ENCODE data around the gene UGT1A1.
"Not testable (repeated sequence)": the region's sequence is repeated elsewhere in the genome, so short reads cannot be mapped to it uniquely, and the experiment has no call there.

DNA sequence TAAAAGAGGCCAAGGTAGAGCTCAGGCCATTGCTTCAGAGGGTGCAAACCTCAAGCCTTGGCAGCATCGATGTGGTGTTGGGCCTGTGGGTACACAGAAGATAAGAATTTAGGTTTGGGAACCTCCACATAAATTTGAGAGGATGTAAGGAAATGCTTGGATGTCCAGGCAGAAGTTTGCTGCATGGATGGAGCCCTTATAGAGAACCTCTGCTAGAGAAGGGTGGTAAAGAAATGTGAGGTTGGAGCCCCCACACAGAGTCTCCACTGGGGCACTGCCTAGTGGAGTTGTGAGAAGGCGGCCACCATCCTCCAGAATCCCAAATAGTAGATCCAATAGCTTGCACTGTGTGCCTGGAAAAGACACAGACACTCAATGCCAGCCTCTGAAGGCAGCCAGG lies 9.4 kb upstream of the UGT1A1 start:
- not testable (repeated sequence) for TF ChIP-seq POLR2AphosphoS5 (IDR thresholded peaks at IDR 0.05; ENCODE audit: insufficient read depth, low read depth, low read length); EZH2 (IDR thresholded peaks at IDR 0.05; ENCODE audit: borderline replicate concordance, low read depth, low read length, severe bottlenecking); JUN (IDR thresholded peaks at IDR 0.05; ENCODE audit: borderline replicate concordance, insufficient read depth, insufficient read length, low read depth)
- TF ChIP-seq, protein P1, sequence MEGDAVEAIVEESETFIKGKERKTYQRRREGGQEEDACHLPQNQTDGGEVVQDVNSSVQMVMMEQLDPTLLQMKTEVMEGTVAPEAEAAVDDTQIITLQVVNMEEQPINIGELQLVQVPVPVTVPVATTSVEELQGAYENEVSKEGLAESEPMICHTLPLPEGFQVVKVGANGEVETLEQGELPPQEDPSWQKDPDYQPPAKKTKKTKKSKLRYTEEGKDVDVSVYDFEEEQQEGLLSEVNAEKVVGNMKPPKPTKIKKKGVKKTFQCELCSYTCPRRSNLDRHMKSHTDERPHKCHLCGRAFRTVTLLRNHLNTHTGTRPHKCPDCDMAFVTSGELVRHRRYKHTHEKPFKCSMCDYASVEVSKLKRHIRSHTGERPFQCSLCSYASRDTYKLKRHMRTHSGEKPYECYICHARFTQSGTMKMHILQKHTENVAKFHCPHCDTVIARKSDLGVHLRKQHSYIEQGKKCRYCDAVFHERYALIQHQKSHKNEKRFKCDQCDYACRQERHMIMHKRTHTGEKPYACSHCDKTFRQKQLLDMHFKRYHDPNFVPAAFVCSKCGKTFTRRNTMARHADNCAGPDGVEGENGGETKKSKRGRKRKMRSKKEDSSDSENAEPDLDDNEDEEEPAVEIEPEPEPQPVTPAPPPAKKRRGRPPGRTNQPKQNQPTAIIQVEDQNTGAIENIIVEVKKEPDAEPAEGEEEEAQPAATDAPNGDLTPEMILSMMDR (IDR thresholded peaks at IDR 0.05; ENCODE audit: extremely low read depth in 1 of 2, insufficient read depth in 1 of 2, low read depth in 1 of 2, low read length in 2 of 2), result not testable (repeated sequence)

All from endothelial cell of umbilical vein (primary cell).